Suprapubic skin (tissue), 4 donors: ENCODE measurements around the gene PIGS. TPM values are rescaled to one million over a fixed set of nuclear protein-coding genes. Genes with fewer than 3 reads are reported as not detected.

ENCODE experiments used
- DNase-seq, 2 donors: peaks; one replicate each; pipeline ENCODE4 v3.0.0-alpha.2; 2019; ENCODE audit warnings: low spot score in 2 of 2
- H3K27ac ChIP-seq: fragments of 200-600 bp; sonication (generic); one replicate; pipeline ENCODE4 v1.5.1; 2019
- H3K27me3 ChIP-seq: fragments of 200-600 bp; sonication (generic); one replicate; pipeline ENCODE4 v1.5.1; 2019
- H3K36me3 ChIP-seq: fragments of 200-600 bp; sonication (generic); one replicate; pipeline ENCODE4 v1.5.1; 2019
- H3K4me1 ChIP-seq: fragments of 200-600 bp; sonication (generic); one replicate; pipeline ENCODE4 v1.5.1; 2019
- H3K4me3 ChIP-seq: fragments of 200-600 bp; sonication (generic); one replicate; pipeline ENCODE4 v1.5.1; 2019; ENCODE audit warnings: mild to moderate bottlenecking
- H3K9me3 ChIP-seq: fragments of 200-600 bp; sonication (generic); one replicate; pipeline ENCODE4 v1.5.1; 2019
- CTCF ChIP-seq, 2 donors: fragments of 200-600 bp in 1 of 2; fragments of 450-650 bp in 1 of 2; sonication (generic) in 1 of 2; IDR thresholded peaks; one replicate each; pipeline ENCODE4 v1.5.1; 2016 to 2019; ENCODE audit warnings: antibody characterized with exemption in 2 of 2, mild to moderate bottlenecking in 1 of 2, moderate library complexity in 1 of 2
- EP300 ChIP-seq: sonication (generic); formaldehyde crosslinking; IDR thresholded peaks from one replicate; pipeline ENCODE4 v1.6.1; 2017; ENCODE audit warnings: antibody characterized with exemption
- POLR2A ChIP-seq, 2 donors: fragments of 450-650 bp; IDR thresholded peaks; one replicate each; pipeline ENCODE4 v1.6.1; 2017; ENCODE audit warnings: antibody characterized with exemption in 2 of 2, mild to moderate bottlenecking in 2 of 2, moderate library complexity in 2 of 2
- POLR2AphosphoS5 ChIP-seq, 3 donors: sonication (generic); formaldehyde crosslinking; IDR thresholded peaks; one replicate each; pipeline ENCODE4 v1.6.1; 2017; ENCODE audit warnings: antibody characterized with exemption in 3 of 3
- WGBS: methylation state at CpG from one replicate; pipeline ENCODE4 v1.1.5; 2018; 5-methylcytosine and 5-hydroxymethylcytosine counted together
- total RNA-seq, 4 donors: library from RNA; depleted of rRNA; stranded (reverse); fragments of >200 nt; gene quantifications; one replicate each; pipeline ENCODE4 v1.1.0, GENCODE V29; 2016

PIGS gene
- total RNA-seq, 4 donors from 2014 or later = 38.1 to 76.4 (median 59.2) TPM

DNA sequence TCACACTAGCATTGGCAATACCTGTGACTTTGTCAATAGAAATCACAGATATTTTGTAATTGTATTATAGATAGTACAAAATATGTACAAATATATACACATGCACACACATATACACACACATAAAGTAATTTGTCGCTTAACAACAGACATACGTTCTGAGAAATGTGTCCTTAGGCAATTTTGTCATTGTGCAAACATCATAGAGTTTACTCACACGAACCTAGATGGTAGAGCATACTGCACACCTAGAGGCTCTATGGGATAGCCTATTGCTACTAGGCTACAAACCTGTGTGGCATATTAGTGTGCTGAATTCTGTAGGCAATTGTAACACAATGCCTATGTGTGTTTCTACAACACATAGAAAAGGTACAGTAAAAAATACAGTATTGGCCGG lies 29.9 kb downstream of the PIGS start:
- H3K27me3 ChIP-seq = no peaks in the 10 kb centered on the region
- no peak overlapping the region for H3K4me3 ChIP-seq
- DNase-seq = no peak
- H3K4me1 ChIP-seq = no peaks in the 10 kb centered on the region
- H3K36me3 ChIP-seq = peaks cover 5% of the 10 kb centered on the region
- TF ChIP-seq POLR2A (IDR thresholded peaks at IDR 0.05) = no peak
- no peak for TF ChIP-seq CTCF (IDR thresholded peaks at IDR 0.05)
- no peak for TF ChIP-seq POLR2AphosphoS5 (IDR thresholded peaks at IDR 0.05)
- TF ChIP-seq EP300 = no peak
- H3K9me3 ChIP-seq = no peaks in the 10 kb centered on the region
- H3K27ac ChIP-seq = no peak overlapping the region
- WGBS = 82% methylated on average over 4 of the region's 4 CpGs

DNA sequence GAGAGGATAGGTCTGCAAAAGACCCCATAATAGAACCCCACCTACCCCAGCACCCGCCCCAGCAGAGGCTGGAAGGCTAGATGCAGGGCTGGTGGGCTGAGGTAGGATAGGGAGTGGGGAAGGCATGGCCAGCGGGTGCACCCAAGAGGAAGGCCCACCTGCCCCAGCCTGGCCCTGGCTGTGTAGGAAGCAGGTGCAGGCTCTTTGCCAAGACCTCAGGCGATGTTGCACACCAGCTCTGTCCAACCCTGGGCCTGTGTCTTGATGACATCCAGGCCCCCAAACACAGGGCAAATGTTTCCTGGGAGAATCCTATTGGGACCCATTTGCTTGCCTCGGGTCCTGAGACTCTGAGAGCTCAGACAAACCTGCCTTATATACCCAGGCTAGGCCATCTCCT lies 31.1 kb downstream of the PIGS start:
- Histone ChIP-seq H3K4me3 (no peak overlapping the region), H3K36me3 (no peaks in the 10 kb centered on the region), H3K9me3 (no peaks in the 10 kb centered on the region), H3K27ac (no peak overlapping the region), H3K27me3 (no peaks in the 10 kb centered on the region), H3K4me1 (no peaks in the 10 kb centered on the region)
- DNase-seq = peak in 1 of 2 donors; percentile 43
- TF ChIP-seq POLR2AphosphoS5 (IDR thresholded peaks at IDR 0.05) (no peak), POLR2A (IDR thresholded peaks at IDR 0.05) (no peak), EP300 (no peak), CTCF (IDR thresholded peaks at IDR 0.05) (no peak)
- WGBS = 64% methylated on average over 4 of the region's 4 CpGs

DNA sequence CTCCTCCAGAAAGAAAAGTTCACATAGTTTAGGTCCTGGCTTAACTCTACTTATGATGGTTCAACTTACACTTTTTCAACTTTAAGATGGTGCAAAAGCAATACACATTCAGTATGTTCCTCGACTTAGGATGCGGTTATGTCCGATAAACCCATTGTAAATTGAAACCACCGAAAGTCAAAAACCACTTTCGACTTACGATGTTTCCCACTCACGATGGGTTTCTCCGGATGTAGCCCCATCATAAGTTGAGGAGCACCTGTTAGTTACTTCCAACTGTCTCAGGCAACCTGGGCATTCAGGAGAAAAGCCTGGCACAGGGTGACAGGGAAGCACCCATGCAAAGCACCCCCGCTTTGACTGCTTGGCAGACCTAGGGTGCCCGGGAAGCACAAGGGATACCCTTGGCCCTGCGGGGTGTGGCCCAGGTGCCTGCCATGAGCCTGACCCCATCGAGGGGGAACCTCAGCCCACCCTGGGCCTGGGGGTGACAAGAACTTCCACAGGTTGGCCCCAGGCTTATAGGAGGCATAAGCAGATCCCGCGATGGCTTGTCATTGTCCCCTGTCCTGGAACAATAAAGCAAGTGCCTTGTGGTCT lies 32.9 kb downstream of the PIGS start:
- Histone ChIP-seq H3K9me3 (no peaks in the 10 kb centered on the region), H3K36me3 (no peaks in the 10 kb centered on the region), H3K4me1 (peaks cover 5% of the 10 kb centered on the region), H3K27me3 (no peaks in the 10 kb centered on the region), H3K4me3 (no peak overlapping the region), H3K27ac (no peak overlapping the region)
- no peak for DNase-seq
- no peak for TF ChIP-seq EP300
- TF ChIP-seq CTCF (IDR thresholded peaks at IDR 0.05) = no peak
- TF ChIP-seq POLR2A (IDR thresholded peaks at IDR 0.05) = no peak
- no peak for TF ChIP-seq POLR2AphosphoS5 (IDR thresholded peaks at IDR 0.05)
- whole genome bisulfite sequencing = 86% methylated on average over 14 of the region's 14 CpGs

GRCh38 chr17:28537219-28537610 lies 34.1 kb downstream of the PIGS start:
- H3K4me3 ChIP-seq = no peak overlapping the region
- no peaks in the 10 kb centered on the region for H3K36me3 ChIP-seq
- peaks cover 16% of the 10 kb centered on the region for H3K4me1 ChIP-seq
- H3K27ac ChIP-seq = no peak overlapping the region
- H3K27me3 ChIP-seq = no peaks in the 10 kb centered on the region
- WGBS = 74% methylated on average over 3 of the region's 12 CpGs
- no peaks in the 10 kb centered on the region for H3K9me3 ChIP-seq
- no peak for TF ChIP-seq POLR2A (IDR thresholded peaks at IDR 0.05)
- no peak for TF ChIP-seq CTCF (IDR thresholded peaks at IDR 0.05)
- no peak for TF ChIP-seq EP300
- TF ChIP-seq POLR2AphosphoS5 (IDR thresholded peaks at IDR 0.05) = no peak
- no peak for DNase-seq

DNA sequence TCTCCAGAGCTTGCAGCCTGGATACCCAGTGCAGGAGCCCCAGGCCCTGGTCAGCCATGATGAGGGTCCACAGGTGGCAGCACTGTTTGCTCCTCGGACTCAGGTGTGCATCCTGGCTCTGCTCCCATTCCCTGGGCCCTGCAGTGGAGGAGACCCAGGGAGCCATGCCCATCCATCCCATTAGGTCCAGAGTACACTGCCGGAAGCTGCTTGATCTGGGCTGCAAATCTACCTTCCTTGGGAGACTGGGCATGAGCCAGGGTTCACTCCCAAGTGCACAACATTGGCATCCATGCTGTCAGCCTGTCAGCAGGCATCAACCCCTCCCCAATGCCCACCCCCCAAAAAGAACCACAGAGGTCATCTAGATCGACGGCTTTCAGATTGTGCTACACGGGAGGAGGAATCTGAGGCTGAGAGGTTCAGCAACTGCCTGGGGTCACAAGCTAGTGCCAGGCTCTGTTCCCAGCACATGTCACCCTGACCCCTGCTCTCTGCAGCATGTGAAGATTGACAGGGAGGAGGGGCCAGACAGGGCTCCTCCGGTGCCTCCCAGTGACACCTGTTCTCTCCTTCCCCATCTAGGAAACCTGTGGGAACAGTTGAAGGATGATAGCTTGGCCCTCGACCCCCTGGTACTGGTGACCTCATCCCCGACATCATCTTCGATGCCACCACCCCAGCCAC lies 34.6 kb downstream of the PIGS start:
- DNase-seq = no peak
- Histone ChIP-seq H3K27ac (no peak overlapping the region), H3K36me3 (no peaks in the 10 kb centered on the region), H3K4me3 (no peak overlapping the region), H3K4me1 (peaks cover 21% of the 10 kb centered on the region), H3K27me3 (no peaks in the 10 kb centered on the region), H3K9me3 (no peaks in the 10 kb centered on the region)
- WGBS = 61% methylated on average over 8 of the region's 9 CpGs
- TF ChIP-seq EP300 (no peak), POLR2AphosphoS5 (IDR thresholded peaks at IDR 0.05) (no peak), POLR2A (IDR thresholded peaks at IDR 0.05) (no peak), CTCF (IDR thresholded peaks at IDR 0.05) (no peak)
